ENCODE data around the gene VCP. TPM values are rescaled to one million over a fixed set of nuclear protein-coding genes. Genes with fewer than 3 reads are reported as not detected.

The VCP gene
- total and polyA plus RNA-seq, 9 of the 15 experiments (the other 6 are each of a cell fraction or from before 2014, with no cell fraction given): 7.1 to 257 (median 199) TPM

- TF ChIP-seq, protein P1, sequence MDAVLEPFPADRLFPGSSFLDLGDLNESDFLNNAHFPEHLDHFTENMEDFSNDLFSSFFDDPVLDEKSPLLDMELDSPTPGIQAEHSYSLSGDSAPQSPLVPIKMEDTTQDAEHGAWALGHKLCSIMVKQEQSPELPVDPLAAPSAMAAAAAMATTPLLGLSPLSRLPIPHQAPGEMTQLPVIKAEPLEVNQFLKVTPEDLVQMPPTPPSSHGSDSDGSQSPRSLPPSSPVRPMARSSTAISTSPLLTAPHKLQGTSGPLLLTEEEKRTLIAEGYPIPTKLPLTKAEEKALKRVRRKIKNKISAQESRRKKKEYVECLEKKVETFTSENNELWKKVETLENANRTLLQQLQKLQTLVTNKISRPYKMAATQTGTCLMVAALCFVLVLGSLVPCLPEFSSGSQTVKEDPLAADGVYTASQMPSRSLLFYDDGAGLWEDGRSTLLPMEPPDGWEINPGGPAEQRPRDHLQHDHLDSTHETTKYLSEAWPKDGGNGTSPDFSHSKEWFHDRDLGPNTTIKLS (IDR thresholded peaks at IDR 0.05; ENCODE audit: borderline replicate concordance, low read depth): peak; percentile 65
- TF ChIP-seq KLF13 (tag; IDR thresholded peaks at IDR 0.05; ENCODE audit: borderline replicate concordance, low read depth) (no peak), SREBF1 (IDR thresholded peaks at IDR 0.05; ENCODE audit: borderline replicate concordance, low read depth, low read length) (no peak), ETV1 (tag; conservative IDR thresholded peaks at IDR 0.05; ENCODE audit: low read depth) (peak; percentile 82), ZNF75A (CRISPR knock-in tag; IDR thresholded peaks at IDR 0.05) (no peak), NONO (IDR thresholded peaks at IDR 0.05; ENCODE audit: low read depth in 2 of 2, low read length in 1 of 2) (0 out of 4 replicates have a peak, but pooled peaks of 1 of the 2 experiments have one; percentile 14), HEY1 (CRISPR knock-in tag; IDR thresholded peaks at IDR 0.05; ENCODE audit: borderline replicate concordance) (no peak), ZNF184 (CRISPR knock-in tag; IDR thresholded peaks at IDR 0.05) (no peak), ZBTB49 (CRISPR knock-in tag; IDR thresholded peaks at IDR 0.05; ENCODE audit: borderline replicate concordance) (no peak), ETS2 (tag; IDR thresholded peaks at IDR 0.05; ENCODE audit: borderline replicate concordance, poor library complexity, severe bottlenecking) (no peak), FOS (IDR thresholded peaks at IDR 0.05; ENCODE audit: extremely low read depth, insufficient read length) (peak; percentile 34)
- TF ChIP-seq, protein P2, sequence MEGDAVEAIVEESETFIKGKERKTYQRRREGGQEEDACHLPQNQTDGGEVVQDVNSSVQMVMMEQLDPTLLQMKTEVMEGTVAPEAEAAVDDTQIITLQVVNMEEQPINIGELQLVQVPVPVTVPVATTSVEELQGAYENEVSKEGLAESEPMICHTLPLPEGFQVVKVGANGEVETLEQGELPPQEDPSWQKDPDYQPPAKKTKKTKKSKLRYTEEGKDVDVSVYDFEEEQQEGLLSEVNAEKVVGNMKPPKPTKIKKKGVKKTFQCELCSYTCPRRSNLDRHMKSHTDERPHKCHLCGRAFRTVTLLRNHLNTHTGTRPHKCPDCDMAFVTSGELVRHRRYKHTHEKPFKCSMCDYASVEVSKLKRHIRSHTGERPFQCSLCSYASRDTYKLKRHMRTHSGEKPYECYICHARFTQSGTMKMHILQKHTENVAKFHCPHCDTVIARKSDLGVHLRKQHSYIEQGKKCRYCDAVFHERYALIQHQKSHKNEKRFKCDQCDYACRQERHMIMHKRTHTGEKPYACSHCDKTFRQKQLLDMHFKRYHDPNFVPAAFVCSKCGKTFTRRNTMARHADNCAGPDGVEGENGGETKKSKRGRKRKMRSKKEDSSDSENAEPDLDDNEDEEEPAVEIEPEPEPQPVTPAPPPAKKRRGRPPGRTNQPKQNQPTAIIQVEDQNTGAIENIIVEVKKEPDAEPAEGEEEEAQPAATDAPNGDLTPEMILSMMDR (IDR thresholded peaks at IDR 0.05 in 2 of 3, conservative IDR thresholded peaks at IDR 0.05 in 1 of 3; ENCODE audit: insufficient read depth in 2 of 3, low read depth in 1 of 3, low read length in 3 of 3): no peak
- TF ChIP-seq, protein P3, sequence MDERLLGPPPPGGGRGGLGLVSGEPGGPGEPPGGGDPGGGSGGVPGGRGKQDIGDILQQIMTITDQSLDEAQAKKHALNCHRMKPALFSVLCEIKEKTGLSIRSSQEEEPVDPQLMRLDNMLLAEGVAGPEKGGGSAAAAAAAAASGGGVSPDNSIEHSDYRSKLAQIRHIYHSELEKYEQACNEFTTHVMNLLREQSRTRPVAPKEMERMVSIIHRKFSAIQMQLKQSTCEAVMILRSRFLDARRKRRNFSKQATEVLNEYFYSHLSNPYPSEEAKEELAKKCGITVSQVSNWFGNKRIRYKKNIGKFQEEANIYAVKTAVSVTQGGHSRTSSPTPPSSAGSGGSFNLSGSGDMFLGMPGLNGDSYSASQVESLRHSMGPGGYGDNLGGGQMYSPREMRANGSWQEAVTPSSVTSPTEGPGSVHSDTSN (CRISPR knock-in tag; IDR thresholded peaks at IDR 0.05; ENCODE audit: low read depth): no peak
- TF ChIP-seq, protein P3 (tag; conservative IDR thresholded peaks at IDR 0.05; ENCODE audit: low read depth): no peak
Observed at GRCh38 chr9:35102769-35103659, 30.6 kb upstream of the VCP start, which contains the start of gene STOML2 (continued).

Measured in K562 (cell line).